NCI-H1105 (cell line): ENCODE data around the gene REM2.

Experiments
- DNase-seq: peaks from one replicate; lab custom pipeline; 2025; lab: John Stamatoyannopoulos, UW

Gene REM2

DNA sequence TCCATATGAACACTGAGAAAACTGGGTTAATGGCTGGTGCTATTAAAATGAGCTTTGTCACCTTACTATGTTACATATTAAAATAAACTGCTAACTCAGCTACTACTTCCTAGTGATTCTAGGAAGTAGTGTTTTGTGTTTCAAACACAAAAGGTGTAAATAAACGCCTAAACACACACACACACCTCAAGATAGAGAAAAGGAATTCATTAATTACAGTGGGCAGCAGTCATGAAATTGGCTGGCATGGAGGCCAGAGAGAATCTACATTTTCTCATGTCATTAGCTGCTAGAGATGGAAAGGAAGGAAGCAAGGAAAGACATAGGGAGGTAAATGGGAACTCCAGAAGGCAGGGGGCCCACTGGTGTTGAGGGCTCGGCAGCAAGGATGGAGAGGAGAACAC lies 46.9 kb downstream of the REM2 start:
- no peak for DNase-seq

GRCh38 chr14:22932146-22932545 lies 49.1 kb downstream of the REM2 start:
- DNase-seq = no peak

GRCh38 chr14:22935156-22935555 lies 52.1 kb downstream of the REM2 start:
- no peak for DNase-seq
